ENCODE data around the gene CCDC117. TPM values are rescaled to one million over a fixed set of nuclear protein-coding genes. Genes with fewer than 3 reads are reported as not detected.

Gene CCDC117
- total and polyA plus RNA-seq, 9 donors, result 11.7 to 34.2 (median 22.8) TPM

- DNase-seq, result no peak
- intact Hi-C loops (cut with DNase I), result no loop called here
- Histone ChIP-seq H3K4me3 (no peak overlapping the region), H3K9me3 (no peaks in the 10 kb centered on the region), H3K36me3 (no peaks in the 10 kb centered on the region), H3K4me1 (ENCODE audit: insufficient read depth) (peaks cover 5% of the 10 kb centered on the region), H3K27me3 (no peaks in the 10 kb centered on the region), H3K27ac (no peak overlapping the region)
- no peak for TF ChIP-seq EP300 (IDR thresholded peaks at IDR 0.05)
- TF ChIP-seq POLR2A (IDR thresholded peaks at IDR 0.05), result no peak
- TF ChIP-seq CTCF (IDR thresholded peaks at IDR 0.05), result no peak
Observed at GRCh38 chr22:28808716-28809355, 36.3 kb downstream of the CCDC117 start.

- WGBS, 3 donors, result 74 to 88% (median 76%) methylated on average over 13 of the region's 13 CpGs
- no peak for DNase-seq
Observed at GRCh38 chr22:28810821-28811491, 38.5 kb downstream of the CCDC117 start.

GRCh38 chr22:28812516-28812915, 40.0 kb downstream of the CCDC117 start:
- TF ChIP-seq EP300 (IDR thresholded peaks at IDR 0.05), result no peak
- no peak for TF ChIP-seq POLR2A (IDR thresholded peaks at IDR 0.05)
- TF ChIP-seq CTCF (IDR thresholded peaks at IDR 0.05), result no peak
- no peak overlapping the region for H3K4me3 ChIP-seq
- H3K27ac ChIP-seq, result no peak overlapping the region
- H3K9me3 ChIP-seq, result no peaks in the 10 kb centered on the region
- intact Hi-C loops (cut with DNase I), result no loop called here
- H3K4me1 ChIP-seq (ENCODE audit: insufficient read depth), result peaks cover 7% of the 10 kb centered on the region
- 17 to 23% (median 17%) methylated on average over 5 of the region's 5 CpGs for WGBS, 3 donors
- no peaks in the 10 kb centered on the region for H3K27me3 ChIP-seq
- DNase-seq, result peak in 1 of 5 donors; percentile 34
- H3K36me3 ChIP-seq, result no peaks in the 10 kb centered on the region

More at GRCh38 chr22:28810821-28811491, 38.5 kb downstream of the CCDC117 start:
- H3K9me3 ChIP-seq, result no peaks in the 10 kb centered on the region
- H3K4me1 ChIP-seq (ENCODE audit: insufficient read depth), result peaks cover 7% of the 10 kb centered on the region
- no peaks in the 10 kb centered on the region for H3K27me3 ChIP-seq
- H3K27ac ChIP-seq, result no peak overlapping the region
- H3K36me3 ChIP-seq, result no peaks in the 10 kb centered on the region
- no peak overlapping the region for H3K4me3 ChIP-seq
- intact Hi-C loops (cut with DNase I), result no loop called here
- TF ChIP-seq CTCF (IDR thresholded peaks at IDR 0.05) (no peak), POLR2A (IDR thresholded peaks at IDR 0.05) (no peak), EP300 (IDR thresholded peaks at IDR 0.05) (no peak)

- Histone ChIP-seq H3K4me3 (no peak overlapping the region), H3K4me1 (ENCODE audit: insufficient read depth) (peaks cover 11% of the 10 kb centered on the region), H3K27ac (no peak overlapping the region), H3K36me3 (no peaks in the 10 kb centered on the region), H3K27me3 (no peaks in the 10 kb centered on the region), H3K9me3 (no peaks in the 10 kb centered on the region)
- 71 to 86% (median 81%) methylated on average over 2 of the region's 2 CpGs for WGBS, 3 donors
- no peak for DNase-seq
- intact Hi-C loops (cut with DNase I), result no loop called here
- no peak for TF ChIP-seq POLR2A (IDR thresholded peaks at IDR 0.05)
- no peak for TF ChIP-seq CTCF (IDR thresholded peaks at IDR 0.05)
- TF ChIP-seq EP300 (IDR thresholded peaks at IDR 0.05), result no peak
Observed at GRCh38 chr22:28813772-28814518, 41.5 kb downstream of the CCDC117 start.
